GM19328 (cell line): ENCODE data around the gene TTLL1.
"Not testable (repeated sequence)": the region's sequence is repeated elsewhere in the genome, so short reads cannot be mapped to it uniquely, and the experiment has no call there.

Experiments used
- ATAC-seq: cut with Tn5 transposase; IDR thresholded peaks from one replicate; pipeline ENCODE4 v1.9.1; 2021; ENCODE audit warnings: mild to moderate bottlenecking, moderate library complexity; ENCODE audit not compliant: unreplicated experiment

The TTLL1 gene

GRCh38 chr22:43110927-43111623 is 21.9 kb upstream of the TTLL1 start:
- no peak for ATAC-seq

- ATAC-seq, result no peak
Observed at GRCh38 chr22:43110444-43110926, 21.3 kb upstream of the TTLL1 start, which contains the start of gene BIK. BIK (plus strand) TSS chr22:43110750; CDS start chr22:43124023, 13,273 bp downstream.

- ATAC-seq, result no peak
Observed at GRCh38 chr22:43109921-43110443, 20.8 kb upstream of the TTLL1 start.

- no peak for ATAC-seq
Observed at GRCh38 chr22:43109511-43109910, 20.3 kb upstream of the TTLL1 start.

- ATAC-seq, result no peak
Observed at GRCh38 chr22:43106302-43106701, 17.1 kb upstream of the TTLL1 start.

- not testable (repeated sequence) for ATAC-seq
Observed at GRCh38 chr22:43104950-43105349, 15.8 kb upstream of the TTLL1 start.

GRCh38 chr22:43104056-43104625 is 14.9 kb upstream of the TTLL1 start:
- not testable (repeated sequence) for ATAC-seq

GRCh38 chr22:43101306-43101705 is 12.1 kb upstream of the TTLL1 start:
- ATAC-seq, result no peak

GRCh38 chr22:43100225-43100624 is 11.0 kb upstream of the TTLL1 start:
- no peak for ATAC-seq

- ATAC-seq, result no peak
Observed at GRCh38 chr22:43099095-43099494, 9.9 kb upstream of the TTLL1 start.

GRCh38 chr22:43098356-43098755 is 9.2 kb upstream of the TTLL1 start:
- ATAC-seq, result no peak

GRCh38 chr22:43096420-43096819 is 7.2 kb upstream of the TTLL1 start:
- no peak for ATAC-seq

GRCh38 chr22:43094551-43094950 is 5.4 kb upstream of the TTLL1 start:
- no peak for ATAC-seq

- ATAC-seq, result no peak
Observed at GRCh38 chr22:43094085-43094484, 4.9 kb upstream of the TTLL1 start.

GRCh38 chr22:43092085-43092484 is 2.9 kb upstream of the TTLL1 start:
- no peak for ATAC-seq

- no peak for ATAC-seq
Observed at GRCh38 chr22:43090130-43090789, 1.1 kb upstream of the TTLL1 start.

GRCh38 chr22:43088627-43088983 is 586 bp downstream of the TTLL1 start:
- ATAC-seq, result no peak

GRCh38 chr22:43085658-43086606 is 3.3 kb downstream of the TTLL1 start:
- no peak for ATAC-seq

- no peak for ATAC-seq
Observed at GRCh38 chr22:43081968-43082367, 7.2 kb downstream of the TTLL1 start.

GRCh38 chr22:43080616-43081015 is 8.6 kb downstream of the TTLL1 start:
- ATAC-seq, result no peak

GRCh38 chr22:43079742-43080141 is 9.4 kb downstream of the TTLL1 start:
- ATAC-seq, result no peak
